T-cell (primary cell): ENCODE data around the gene OTUB1. TPM values are rescaled to one million over a fixed set of nuclear protein-coding genes. Genes with fewer than 3 reads are reported as not detected.

Experiments
- ATAC-seq, 4 experiments: fragments of 200-7000 bp in 3 of 4; fragments of 150-1000 bp in 1 of 4; cut with Tn5 transposase; replicated peaks in 1 of 4; 1 replicate in 3 of 4; 2 replicates in 1 of 4; pipeline ENCODE4 v1.10.0; 2021; ENCODE audit warnings: moderate library complexity in 3 of 4, mild to moderate bottlenecking in 2 of 4, moderate number of reproducible peaks in 1 of 4
- CTCF ChIA-PET, 2 donors: fragments of 300-600 bp; sonication (Branson Sonifier 250); formaldehyde crosslinking; loops; one replicate each; lab custom pipeline; 2022; ENCODE audit warnings: antibody characterized with exemption in 2 of 2; lab: Charles Lee
- POLR2A ChIA-PET, 2 donors: fragments of 300-600 bp; sonication (Branson Sonifier 250); formaldehyde crosslinking; loops; one replicate each; lab custom pipeline; 2022; ENCODE audit warnings: antibody characterized with exemption in 2 of 2; lab: Charles Lee
- DNase-seq, 35 experiments: peaks; one replicate each; pipeline versions ENCODE4 v3.0.0 to v3.0.0-alpha.2; 2013 to 2023
- H3K27ac ChIP-seq: one replicate; pipeline ENCODE4 v1.5.1; 2013; ENCODE audit warnings: low read length
- H3K27me3 ChIP-seq, 2 experiments: replicated peaks in 1 of 2; 1 replicate in 1 of 2; 2 replicates in 1 of 2; pipeline versions ENCODE4 v1.6.1 to v1.7.0; 2013; ENCODE audit warnings: low read length in 1 of 2, mixed read lengths in 1 of 2; ENCODE audit not compliant: control insufficient read depth in 2 of 2, insufficient read depth in 2 of 2; ENCODE audit errors: extremely low read depth in 1 of 2
- H3K36me3 ChIP-seq, 2 donors: 1 replicate in 1 of 2; 2 replicates in 1 of 2; pipeline versions ENCODE4 v1.6.1 to v1.7.0; 2013; ENCODE audit warnings: low read length in 1 of 2; ENCODE audit not compliant: control insufficient read depth in 2 of 2, insufficient read depth in 1 of 2; ENCODE audit errors: extremely low read depth in 1 of 2
- H3K4me1 ChIP-seq, 2 experiments: 1 replicate in 1 of 2; 2 replicates in 1 of 2; pipeline versions ENCODE4 v1.6.1 to v1.7.0; 2013; ENCODE audit warnings: low read length in 2 of 2, mixed read lengths in 1 of 2; ENCODE audit not compliant: insufficient read depth in 2 of 2, control insufficient read depth in 1 of 2; ENCODE audit errors: extremely low read depth in 1 of 2
- H3K4me3 ChIP-seq, 2 donors: 1 replicate in 1 of 2; 2 replicates in 1 of 2; pipeline versions ENCODE4 v1.5.1 to v1.7.0; 2013; ENCODE audit warnings: mild to moderate bottlenecking in 2 of 2, low read length in 1 of 2, moderate library complexity in 1 of 2; ENCODE audit not compliant: control insufficient read depth in 1 of 2; ENCODE audit errors: extremely low read depth in 1 of 2
- H3K9me3 ChIP-seq: 2 replicates; pipeline ENCODE4 v1.7.0; 2013
- H3K27ac Mint-ChIP-seq, 2 donors: one replicate each; pipeline ENCODE4 v1.8.0; 2020 to 2021; ENCODE audit warnings: mild to moderate bottlenecking in 2 of 2, mixed read lengths in 2 of 2
- H3K27me3 Mint-ChIP-seq, 2 donors: one replicate each; pipeline ENCODE4 v1.8.0; 2021 to 2022; ENCODE audit warnings: mixed read lengths in 2 of 2
- H3K36me3 Mint-ChIP-seq: one replicate; pipeline ENCODE4 v1.8.0; 2021; ENCODE audit warnings: mixed read lengths
- H3K4me1 Mint-ChIP-seq, 3 donors: one replicate each; pipeline ENCODE4 v1.8.0; 2020 to 2022; ENCODE audit warnings: mixed read lengths in 3 of 3, mild to moderate bottlenecking in 1 of 3
- H3K4me3 Mint-ChIP-seq, 3 donors: one replicate each; pipeline ENCODE4 v1.8.0; 2020 to 2022; ENCODE audit warnings: mild to moderate bottlenecking in 3 of 3, mixed read lengths in 3 of 3, moderate library complexity in 3 of 3
- H3K9me3 Mint-ChIP-seq, 3 donors: one replicate each; pipeline ENCODE4 v1.8.0; 2020 to 2022; ENCODE audit warnings: mixed read lengths in 3 of 3
- WGBS: methylation state at CpG from one replicate; pipeline ENCODE4 v1.1.5; 2013; ENCODE audit warnings: missing lambda C conversion rate; ENCODE audit not compliant: insufficient coverage; 5-methylcytosine and 5-hydroxymethylcytosine counted together
- total RNA-seq, 35 experiments: library from RNA in 6 of 35; stranded (reverse) in 6 of 35; fragments of 120-200 nt in 1 of 35; gene quantifications; one replicate each; pipeline versions ENCODE4 v1.2.1 to v1.2.4 and lab custom pipeline; 2013 to 2026

OTUB1 gene
- total RNA-seq, 5 donors from 2014 or later (not counting 1 experiment from before 2014, with no cell fraction given), result 63.1 to 76.7 (median 67.2) TPM

GRCh38 chr11:64025205-64025604 lies 39.0 kb downstream of the OTUB1 start:
- H3K27me3 ChIP-seq, result peaks cover 0 to 37% of the 10 kb centered on the region in 2 experiments
- H3K4me3 Mint-ChIP-seq, result no peak overlapping the region
- H3K36me3 ChIP-seq, result no peaks in the 10 kb centered on the region
- no peak overlapping the region for H3K4me3 ChIP-seq
- ChIA-PET CTCF (interaction anchor here in 1 of 2 donors (0.6 kb wide), 1 partner anchor 1477 kb away, joined by 3 read pairs; no protein-coding TSS in a partner anchor), POLR2A (no interaction called here)
- H3K36me3 Mint-ChIP-seq, result no peaks in the 10 kb centered on the region
- 90% methylated on average over 4 of the region's 4 CpGs for WGBS
- peaks cover 14 to 19% of the 10 kb centered on the region in 2 donors for H3K27me3 Mint-ChIP-seq
- peaks cover 0 to 9% of the 10 kb centered on the region in 2 experiments for H3K4me1 ChIP-seq
- peaks cover 0 to 3% (median 0%) of the 10 kb centered on the region in 3 donors for H3K4me1 Mint-ChIP-seq
- no peaks in the 10 kb centered on the region for H3K9me3 ChIP-seq
- no peak overlapping the region for H3K27ac Mint-ChIP-seq
- no peak for ATAC-seq
- H3K27ac ChIP-seq, result no peak overlapping the region
- H3K9me3 Mint-ChIP-seq, result no peaks in the 10 kb centered on the region
- no peak for DNase-seq

- no peak overlapping the region for H3K4me3 Mint-ChIP-seq
- POLR2A ChIA-PET, result interaction anchor here in 1 of 2 donors (0.6 kb wide), 1 partner anchor 405 kb away, joined by 3 read pairs; no protein-coding TSS in a partner anchor
Observed at GRCh38 chr11:64026575-64027205, 40.5 kb downstream of the OTUB1 start.

GRCh38 chr11:64027651-64028397 lies 41.6 kb downstream of the OTUB1 start:
- ATAC-seq (no peak), DNase-seq (no peak)
- 47% methylated on average over 9 of the region's 20 CpGs for WGBS
- H3K4me3 ChIP-seq, result no peak overlapping the region
- no peak overlapping the region for H3K4me3 Mint-ChIP-seq
- H3K27me3 ChIP-seq, result peaks cover 0 to 51% of the 10 kb centered on the region in 2 experiments
- no peaks in the 10 kb centered on the region for H3K36me3 ChIP-seq
- no peaks in the 10 kb centered on the region for H3K9me3 ChIP-seq
- peaks cover 0 to 3% (median 0%) of the 10 kb centered on the region in 3 donors for H3K4me1 Mint-ChIP-seq
- POLR2A ChIA-PET, result no interaction called here
- H3K27ac Mint-ChIP-seq, result no peak overlapping the region
- CTCF ChIA-PET, result no interaction called here
- peaks cover 0 to 9% of the 10 kb centered on the region in 2 experiments for H3K4me1 ChIP-seq
- no peaks in the 10 kb centered on the region for H3K9me3 Mint-ChIP-seq
- H3K27ac ChIP-seq, result no peak overlapping the region
- no peaks in the 10 kb centered on the region for H3K36me3 Mint-ChIP-seq
- H3K27me3 Mint-ChIP-seq, result peaks cover 22 to 26% of the 10 kb centered on the region in 2 donors

More at GRCh38 chr11:64026575-64027205, 40.5 kb downstream of the OTUB1 start:
- Mint-ChIP-seq H3K36me3 (no peaks in the 10 kb centered on the region), H3K27ac (no peak overlapping the region), H3K4me1 (peaks cover 0 to 3% (median 0%) of the 10 kb centered on the region in 3 donors), H3K9me3 (no peaks in the 10 kb centered on the region), H3K27me3 (peaks cover 18 to 22% of the 10 kb centered on the region in 2 donors)
- CTCF ChIA-PET, result no interaction called here
- DNase-seq, result no peak
- H3K4me1 ChIP-seq, result peaks cover 0 to 9% of the 10 kb centered on the region in 2 experiments
- H3K36me3 ChIP-seq, result no peaks in the 10 kb centered on the region
- no peak overlapping the region for H3K27ac ChIP-seq
- no peak for ATAC-seq
- no peaks in the 10 kb centered on the region for H3K9me3 ChIP-seq
- peaks cover 0 to 40% of the 10 kb centered on the region in 2 experiments for H3K27me3 ChIP-seq
- WGBS, result 88% methylated on average over 3 of the region's 7 CpGs
- no peak overlapping the region for H3K4me3 ChIP-seq

GRCh38 chr11:64028398-64029115 lies 42.3 kb downstream of the OTUB1 start:
- H3K27ac ChIP-seq, result no peak overlapping the region
- Mint-ChIP-seq H3K4me3 (no peak overlapping the region), H3K4me1 (peaks cover 0 to 3% (median 0%) of the 10 kb centered on the region in 3 donors), H3K27ac (no peak overlapping the region), H3K27me3 (peaks cover 23 to 30% of the 10 kb centered on the region in 2 donors), H3K36me3 (no peaks in the 10 kb centered on the region), H3K9me3 (no peaks in the 10 kb centered on the region)
- no peaks in the 10 kb centered on the region for H3K36me3 ChIP-seq
- DNase-seq, result peak in 4 of 35 experiments; percentile 9 to 16 (median 14)
- H3K27me3 ChIP-seq, result peaks cover 0 to 54% of the 10 kb centered on the region in 2 experiments
- H3K9me3 ChIP-seq, result no peaks in the 10 kb centered on the region
- POLR2A ChIA-PET, result no interaction called here
- 14% methylated on average over 20 of the region's 22 CpGs for WGBS
- CTCF ChIA-PET, result no interaction called here
- peaks cover 0 to 9% of the 10 kb centered on the region in 2 experiments for H3K4me1 ChIP-seq
- no peak for ATAC-seq
- no peak overlapping the region for H3K4me3 ChIP-seq

- no peaks in the 10 kb centered on the region for H3K9me3 Mint-ChIP-seq
- 83% methylated on average over 4 of the region's 8 CpGs for WGBS
- ChIA-PET POLR2A (interaction anchor here in 1 of 2 donors (0.7 kb wide), 1 partner anchor 1840 kb away, joined by 7 read pairs; the partner anchor contains the start of gene SCGB1D1), CTCF (no interaction called here)
- H3K4me1 Mint-ChIP-seq, result peaks cover under 1 to 8% (median 1%) of the 10 kb centered on the region in 3 donors
- peaks cover 0 to 9% of the 10 kb centered on the region in 2 experiments for H3K4me1 ChIP-seq
- H3K36me3 Mint-ChIP-seq, result no peaks in the 10 kb centered on the region
- H3K9me3 ChIP-seq, result no peaks in the 10 kb centered on the region
- H3K27ac Mint-ChIP-seq, result no peak overlapping the region
- no peak overlapping the region for H3K4me3 Mint-ChIP-seq
- DNase-seq (no peak), ATAC-seq (no peak)
- H3K27ac ChIP-seq, result no peak overlapping the region
- H3K36me3 ChIP-seq, result no peaks in the 10 kb centered on the region
- peaks cover 34 to 41% of the 10 kb centered on the region in 2 donors for H3K27me3 Mint-ChIP-seq
- peaks cover 0 to 65% of the 10 kb centered on the region in 2 experiments for H3K27me3 ChIP-seq
- no peak overlapping the region for H3K4me3 ChIP-seq
Observed at GRCh38 chr11:64029773-64030172, 43.5 kb downstream of the OTUB1 start.

- H3K27ac ChIP-seq, result no peak overlapping the region
- no peak overlapping the region for H3K4me3 ChIP-seq
- ChIA-PET CTCF (no interaction called here), POLR2A (interaction anchor here in 1 of 2 donors (0.6 to 0.7 kb wide), 2 partner anchors 55 to 78 kb away, joined by 3 to 7 read pairs; no protein-coding TSS in a partner anchor)
- ATAC-seq (no peak), DNase-seq (no peak)
- H3K27ac Mint-ChIP-seq, result no peak overlapping the region
- H3K4me1 ChIP-seq, result peaks cover 0 to 13% of the 10 kb centered on the region in 2 experiments
- no peaks in the 10 kb centered on the region for H3K36me3 Mint-ChIP-seq
- H3K9me3 Mint-ChIP-seq, result no peaks in the 10 kb centered on the region
- WGBS, result 83% methylated on average over 2 of the region's 3 CpGs
- H3K36me3 ChIP-seq, result no peaks in the 10 kb centered on the region
- H3K27me3 ChIP-seq, result peaks cover 0 to 71% of the 10 kb centered on the region in 2 experiments
- H3K9me3 ChIP-seq, result no peaks in the 10 kb centered on the region
- H3K4me3 Mint-ChIP-seq, result no peak overlapping the region
- peaks cover 40 to 46% of the 10 kb centered on the region in 2 donors for H3K27me3 Mint-ChIP-seq
- peaks cover 5 to 13% (median 5%) of the 10 kb centered on the region in 3 donors for H3K4me1 Mint-ChIP-seq
Observed at GRCh38 chr11:64031001-64031400, 44.8 kb downstream of the OTUB1 start.
